ENCODE results near the gene FBLN5. TPM values are rescaled to one million over a fixed set of nuclear protein-coding genes. Genes with fewer than 3 reads are reported as not detected.
A peak's percentile ranks its signal among the peaks of the same experiment; 100 is the strongest.
"Not testable (repeated sequence)": the region's sequence is repeated elsewhere in the genome, so short reads cannot be mapped to it uniquely, and the experiment has no call there.

Gene FBLN5
- total RNA-seq, 4 donors from 2014 or later = 20.3 to 44.3 (median 37.2) TPM

DNA sequence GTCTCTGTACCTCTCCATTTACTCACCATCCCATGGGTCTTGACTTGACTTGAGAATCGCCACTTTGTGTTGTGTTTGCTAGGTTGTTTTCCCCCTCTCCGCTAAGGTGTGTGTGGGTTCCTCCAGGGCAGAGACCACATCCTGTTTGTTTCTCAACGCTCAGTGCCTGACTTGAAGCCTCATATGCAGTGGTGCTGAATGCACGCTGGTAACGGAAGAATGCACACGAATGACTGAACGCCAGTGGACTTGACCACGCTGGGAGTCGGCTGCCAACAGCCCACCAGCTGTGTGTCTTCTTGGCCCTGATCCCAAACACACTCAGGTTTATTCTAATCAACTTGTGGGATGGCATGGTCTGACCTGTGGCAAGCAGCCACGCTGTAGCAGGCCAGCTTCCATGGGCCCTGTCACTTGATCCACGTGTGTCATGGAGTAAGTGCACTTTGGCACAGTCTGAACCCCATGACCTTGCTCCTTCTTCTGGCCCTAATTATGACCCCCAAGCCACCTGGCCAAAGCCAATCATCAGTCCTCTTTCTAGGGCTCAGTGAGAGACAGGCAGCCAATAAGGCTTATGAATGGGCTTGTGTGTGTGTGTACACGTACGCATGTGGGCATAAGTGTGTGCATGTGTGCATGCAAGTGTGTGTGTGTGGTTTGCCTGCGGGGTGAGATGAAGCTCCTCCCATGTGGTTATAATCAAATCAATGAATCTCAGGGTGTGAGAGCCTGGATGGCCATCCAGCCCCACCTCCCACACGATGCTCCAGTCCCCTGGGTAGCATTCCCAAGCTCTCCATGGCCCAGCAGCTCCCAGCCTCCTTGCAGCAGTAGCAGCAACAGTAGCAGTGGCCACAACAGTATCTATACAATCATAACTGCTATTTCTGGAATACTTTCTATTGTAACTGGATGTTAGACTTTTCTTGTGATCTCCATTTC is 73.8 kb downstream of the FBLN5 start:
- no peak for TF ChIP-seq POLR2A (IDR thresholded peaks at IDR 0.05)
- TF ChIP-seq POLR2AphosphoS5 (IDR thresholded peaks at IDR 0.05) = no peak
- TF ChIP-seq, protein P1, sequence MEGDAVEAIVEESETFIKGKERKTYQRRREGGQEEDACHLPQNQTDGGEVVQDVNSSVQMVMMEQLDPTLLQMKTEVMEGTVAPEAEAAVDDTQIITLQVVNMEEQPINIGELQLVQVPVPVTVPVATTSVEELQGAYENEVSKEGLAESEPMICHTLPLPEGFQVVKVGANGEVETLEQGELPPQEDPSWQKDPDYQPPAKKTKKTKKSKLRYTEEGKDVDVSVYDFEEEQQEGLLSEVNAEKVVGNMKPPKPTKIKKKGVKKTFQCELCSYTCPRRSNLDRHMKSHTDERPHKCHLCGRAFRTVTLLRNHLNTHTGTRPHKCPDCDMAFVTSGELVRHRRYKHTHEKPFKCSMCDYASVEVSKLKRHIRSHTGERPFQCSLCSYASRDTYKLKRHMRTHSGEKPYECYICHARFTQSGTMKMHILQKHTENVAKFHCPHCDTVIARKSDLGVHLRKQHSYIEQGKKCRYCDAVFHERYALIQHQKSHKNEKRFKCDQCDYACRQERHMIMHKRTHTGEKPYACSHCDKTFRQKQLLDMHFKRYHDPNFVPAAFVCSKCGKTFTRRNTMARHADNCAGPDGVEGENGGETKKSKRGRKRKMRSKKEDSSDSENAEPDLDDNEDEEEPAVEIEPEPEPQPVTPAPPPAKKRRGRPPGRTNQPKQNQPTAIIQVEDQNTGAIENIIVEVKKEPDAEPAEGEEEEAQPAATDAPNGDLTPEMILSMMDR (IDR thresholded peaks at IDR 0.05) = no peak
- TF ChIP-seq EP300 (IDR thresholded peaks at IDR 0.05) = no peak
- Histone ChIP-seq H3K9me3 (no peaks in the 10 kb centered on the region), H3K4me3 (no peak overlapping the region), H3K27ac (peak overlapping the region; percentile 70), H3K4me1 (peaks cover 26% of the 10 kb centered on the region), H3K27me3 (no peaks in the 10 kb centered on the region), H3K36me3 (peaks cover 18% of the 10 kb centered on the region)
- DNase-seq (ENCODE audit: low spot score in 2 of 2) = no peak
- 68% methylated on average over 15 of the region's 15 CpGs for WGBS

DNA sequence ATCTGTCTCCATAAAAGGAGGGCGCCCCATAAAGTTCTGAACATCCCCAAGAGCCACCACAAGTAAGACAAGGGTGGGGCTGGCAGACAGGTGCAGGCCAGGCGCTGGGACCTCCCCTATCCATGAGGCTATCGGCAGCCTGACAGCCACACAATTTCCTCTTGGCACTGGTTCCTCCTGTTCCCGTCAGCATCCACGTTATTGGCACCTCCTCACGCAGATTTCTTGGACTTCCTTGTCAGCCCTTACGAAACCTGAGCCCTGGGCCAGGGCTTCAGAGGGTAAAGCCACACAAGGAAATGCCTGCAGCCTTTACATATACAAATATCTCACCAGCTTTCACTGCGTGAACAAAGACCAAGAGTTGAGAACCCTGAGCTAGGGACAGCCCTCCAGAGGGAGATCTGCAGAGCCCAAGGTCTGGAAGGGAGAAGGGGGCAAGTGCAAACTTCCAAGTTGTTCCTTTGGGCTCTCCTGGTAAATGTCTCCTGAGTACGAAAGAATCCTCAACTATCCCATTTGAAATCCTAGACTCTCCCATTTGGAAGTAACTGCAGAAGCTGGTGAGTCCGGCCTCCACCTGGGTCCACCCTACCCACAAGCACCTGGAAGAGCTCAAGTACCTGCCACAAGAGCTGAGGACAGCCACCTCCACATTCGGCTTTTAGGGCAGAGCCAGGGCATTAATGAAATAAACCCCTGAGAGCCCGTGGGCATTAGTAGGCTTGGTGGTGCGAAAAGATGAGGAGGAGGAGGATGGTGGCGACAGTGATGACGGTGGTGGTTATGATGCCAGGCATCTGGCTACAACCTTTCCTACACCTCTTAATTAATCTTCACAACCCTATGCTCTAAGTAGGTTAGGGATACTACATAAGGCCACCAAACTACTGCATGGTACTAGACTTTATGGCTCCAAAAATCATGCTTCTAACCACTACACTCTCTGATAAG is 74.7 kb downstream of the FBLN5 start:
- Histone ChIP-seq H3K9me3 (no peaks in the 10 kb centered on the region), H3K4me1 (peaks cover 26% of the 10 kb centered on the region), H3K27me3 (no peaks in the 10 kb centered on the region), H3K36me3 (peaks cover 26% of the 10 kb centered on the region), H3K27ac (peak overlapping the region; percentile 70), H3K4me3 (peak overlapping the region; percentile 11)
- TF ChIP-seq, protein P1 (IDR thresholded peaks at IDR 0.05) = no peak
- TF ChIP-seq POLR2AphosphoS5 (IDR thresholded peaks at IDR 0.05) (peak; percentile 7 to 83 (median 69)), EP300 (IDR thresholded peaks at IDR 0.05) (no peak), POLR2A (IDR thresholded peaks at IDR 0.05) (no peak)
- peak; percentile 91 for DNase-seq (ENCODE audit: low spot score in 2 of 2)
- WGBS = 59% methylated on average over 9 of the region's 15 CpGs

DNA sequence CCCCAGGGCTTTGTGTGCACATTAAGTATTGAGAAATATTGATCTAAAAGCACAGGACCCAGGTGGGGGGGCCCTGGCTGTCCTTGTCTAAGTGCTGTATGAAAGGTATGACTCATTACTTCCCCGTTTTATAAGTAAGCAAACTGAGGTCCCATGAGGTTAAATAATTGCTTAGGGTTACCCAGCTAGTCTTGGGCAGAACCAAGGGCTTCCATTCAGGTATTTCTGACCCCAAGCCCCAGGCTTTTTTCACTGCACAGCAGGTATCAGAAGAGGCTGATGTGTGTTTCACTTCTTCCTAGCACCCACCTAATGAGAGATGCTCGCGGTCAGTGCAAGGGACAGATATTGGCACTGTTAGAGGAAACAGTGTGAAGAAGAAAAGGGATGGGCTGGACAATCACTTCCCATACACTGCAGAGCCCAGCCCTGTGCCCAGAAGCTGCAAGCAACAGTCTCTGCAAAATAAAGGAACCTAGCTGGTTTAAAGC is 75.4 kb downstream of the FBLN5 start:
- Histone ChIP-seq H3K27me3 (no peaks in the 10 kb centered on the region), H3K4me1 (peaks cover 26% of the 10 kb centered on the region), H3K36me3 (peaks cover 25% of the 10 kb centered on the region), H3K27ac (peak overlapping the region; percentile 70), H3K4me3 (peak overlapping the region; percentile 11), H3K9me3 (no peaks in the 10 kb centered on the region)
- TF ChIP-seq EP300 (IDR thresholded peaks at IDR 0.05) = no peak
- TF ChIP-seq, protein P1 (IDR thresholded peaks at IDR 0.05) = no peak
- no peak for TF ChIP-seq POLR2A (IDR thresholded peaks at IDR 0.05)
- TF ChIP-seq POLR2AphosphoS5 (IDR thresholded peaks at IDR 0.05) = no peak
- 30% methylated on average over 3 of the region's 3 CpGs for WGBS
- DNase-seq (ENCODE audit: low spot score in 2 of 2) = no peak

DNA sequence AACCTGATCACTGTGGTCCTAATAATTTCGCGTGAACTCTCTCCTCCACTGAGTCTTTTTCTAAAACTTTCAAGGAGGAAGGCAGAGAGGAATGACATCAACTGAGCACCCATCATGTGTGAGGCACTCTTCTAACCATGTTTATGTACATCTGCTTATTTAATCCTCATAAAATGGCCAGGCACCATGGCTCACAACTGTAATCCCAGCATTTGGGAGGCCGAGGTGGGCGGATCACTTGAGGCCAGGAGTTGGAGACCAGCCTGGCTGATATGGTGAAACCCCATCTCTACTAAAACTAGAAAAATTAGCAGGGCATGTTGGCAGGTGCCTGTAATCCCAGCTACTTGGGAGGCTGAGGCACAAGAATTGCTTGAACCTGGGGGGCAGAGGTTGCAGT is 76.1 kb downstream of the FBLN5 start:
- not testable (repeated sequence) for H3K4me3 ChIP-seq; DNase-seq (ENCODE audit: low spot score in 2 of 2); H3K27me3 ChIP-seq; H3K27ac ChIP-seq; H3K9me3 ChIP-seq
- 88% methylated on average over 4 of the region's 4 CpGs for WGBS
- H3K4me1 ChIP-seq = peaks cover 26% of the 10 kb centered on the region
- peaks cover 19% of the 10 kb centered on the region for H3K36me3 ChIP-seq

DNA sequence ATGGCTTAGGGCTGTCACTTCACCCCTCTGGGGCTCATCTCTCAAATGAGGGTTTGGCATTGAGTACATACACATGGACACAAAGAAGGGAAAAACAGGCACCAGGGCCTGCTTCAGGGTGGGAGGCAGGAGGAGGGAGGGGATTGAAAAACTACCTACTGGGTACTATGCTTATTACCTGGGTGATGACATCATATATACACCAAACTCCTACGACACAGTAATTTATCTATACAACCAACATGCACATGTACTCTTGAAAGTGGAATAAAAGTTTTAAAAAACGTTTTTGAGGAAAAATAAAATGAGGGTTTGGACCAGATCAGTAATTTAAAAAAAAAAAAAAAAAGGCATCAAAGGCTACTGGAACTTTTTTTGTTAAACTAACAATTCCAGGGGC is 76.6 kb downstream of the FBLN5 start:
- WGBS = 66% methylated on average over 2 of the region's 2 CpGs
- Histone ChIP-seq H3K36me3 (peaks cover 17% of the 10 kb centered on the region), H3K27me3 (no peaks in the 10 kb centered on the region), H3K27ac (no peak overlapping the region), H3K9me3 (no peaks in the 10 kb centered on the region), H3K4me1 (peaks cover 26% of the 10 kb centered on the region), H3K4me3 (no peak overlapping the region)
- TF ChIP-seq, protein P1 (IDR thresholded peaks at IDR 0.05) = no peak
- TF ChIP-seq POLR2AphosphoS5 (IDR thresholded peaks at IDR 0.05) (no peak), POLR2A (IDR thresholded peaks at IDR 0.05) (no peak), EP300 (IDR thresholded peaks at IDR 0.05) (no peak)
- DNase-seq (ENCODE audit: low spot score in 2 of 2) = no peak
